Liver (tissue), 9 donors: ENCODE data around the gene MSRB2. TPM values are rescaled to one million over a fixed set of nuclear protein-coding genes. Genes with fewer than 3 reads are reported as not detected.

Experiments
- DNase-seq: peaks from one replicate; pipeline ENCODE4 v3.0.0-alpha.2; 2017; ENCODE audit warnings: low spot score
- H3K27ac ChIP-seq, 2 donors: one replicate each; pipeline ENCODE4 v1.7.0; 2013; ENCODE audit warnings: inconsistent platforms in 2 of 2, low read length in 2 of 2, control low read depth in 1 of 2, low read depth in 1 of 2, mild to moderate bottlenecking in 1 of 2
- H3K27me3 ChIP-seq, 4 donors: one replicate each; pipeline versions ENCODE4 v1.6.1 to v1.7.0; 2013; ENCODE audit warnings: low read length in 3 of 4, inconsistent platforms in 1 of 4, mild to moderate bottlenecking in 1 of 4, moderate library complexity in 1 of 4; ENCODE audit not compliant: control insufficient read depth in 4 of 4, insufficient read depth in 4 of 4
- H3K36me3 ChIP-seq, 4 donors: one replicate each; pipeline versions ENCODE4 v1.6.1 to v1.7.0; 2013; ENCODE audit warnings: low read length in 3 of 4, mild to moderate bottlenecking in 3 of 4, low read depth in 1 of 4, moderate library complexity in 1 of 4; ENCODE audit not compliant: control insufficient read depth in 4 of 4, insufficient read depth in 3 of 4
- H3K4me1 ChIP-seq, 4 donors: one replicate each; pipeline versions ENCODE4 v1.6.1 to v1.7.0; 2013; ENCODE audit warnings: low read length in 3 of 4, mild to moderate bottlenecking in 3 of 4, moderate library complexity in 1 of 4; ENCODE audit not compliant: control insufficient read depth in 4 of 4, insufficient read depth in 4 of 4
- H3K4me3 ChIP-seq, 3 donors: one replicate each; pipeline versions ENCODE4 v1.6.1 to v1.7.0; 2013; ENCODE audit warnings: low read length in 3 of 3, control low read depth in 1 of 3, low read depth in 1 of 3, mild to moderate bottlenecking in 1 of 3
- H3K9ac ChIP-seq, 2 donors: one replicate each; pipeline ENCODE4 v1.7.0; 2013; ENCODE audit warnings: low read length in 2 of 2, mild to moderate bottlenecking in 2 of 2, moderate library complexity in 2 of 2, control low read depth in 1 of 2, low read depth in 1 of 2
- H3K9me3 ChIP-seq, 4 donors: one replicate each; pipeline versions ENCODE4 v1.6.1 to v1.7.0; 2013; ENCODE audit warnings: low read length in 3 of 4; ENCODE audit not compliant: control insufficient read depth in 4 of 4
- EGR1 ChIP-seq, 2 donors: IDR thresholded peaks; 2 replicates each; pipeline ENCODE4 v1.6.1; 2016 to 2018; ENCODE audit warnings: antibody characterized with exemption in 2 of 2, low read depth in 2 of 2
- FOXA1 ChIP-seq: IDR thresholded peaks from 2 replicates; pipeline ENCODE4 v1.6.1; 2016; ENCODE audit warnings: antibody characterized with exemption
- FOXA2 ChIP-seq: IDR thresholded peaks from 2 replicates; pipeline ENCODE4 v1.6.1; 2016; ENCODE audit warnings: antibody characterized with exemption
- GABPA ChIP-seq, 2 donors: IDR thresholded peaks in 1 of 2; conservative IDR thresholded peaks in 1 of 2; 2 replicates each; pipeline ENCODE4 v1.6.1; 2016; ENCODE audit warnings: antibody characterized with exemption in 2 of 2, mild to moderate bottlenecking in 1 of 2, moderate library complexity in 1 of 2
- HNF4A ChIP-seq, 2 donors: conservative IDR thresholded peaks; 2 replicates each; pipeline ENCODE4 v1.6.1; 2016; ENCODE audit warnings: antibody characterized with exemption in 2 of 2, mild to moderate bottlenecking in 2 of 2
- HNF4G ChIP-seq: IDR thresholded peaks from 2 replicates; pipeline ENCODE4 v1.6.1; 2016; ENCODE audit warnings: antibody characterized with exemption
- JUND ChIP-seq, 2 donors: IDR thresholded peaks; 2 replicates each; pipeline ENCODE4 v1.6.1; 2016; ENCODE audit warnings: antibody characterized with exemption in 2 of 2
- NR2F2 ChIP-seq: IDR thresholded peaks from 2 replicates; pipeline ENCODE4 v1.6.1; 2016; ENCODE audit warnings: antibody characterized with exemption
- RAD21 ChIP-seq, 2 donors: IDR thresholded peaks; 2 replicates each; pipeline ENCODE4 v1.6.1; 2016; ENCODE audit warnings: antibody characterized with exemption in 2 of 2, mild to moderate bottlenecking in 2 of 2
- REST ChIP-seq: IDR thresholded peaks from 2 replicates; pipeline ENCODE4 v1.6.1; 2016; ENCODE audit warnings: antibody characterized with exemption, mild to moderate bottlenecking
- SP1 ChIP-seq: IDR thresholded peaks from 2 replicates; pipeline ENCODE4 v1.6.1; 2018; ENCODE audit warnings: antibody characterized with exemption, mild to moderate bottlenecking
- TAF1 ChIP-seq: conservative IDR thresholded peaks from 2 replicates; pipeline ENCODE4 v1.6.1; 2016; ENCODE audit warnings: antibody characterized with exemption, mild to moderate bottlenecking
- YY1 ChIP-seq: IDR thresholded peaks from 2 replicates; pipeline ENCODE4 v1.6.1; 2016; ENCODE audit warnings: antibody characterized with exemption, mild to moderate bottlenecking
- ZBTB33 ChIP-seq: IDR thresholded peaks from 2 replicates; pipeline ENCODE4 v1.6.1; 2016; ENCODE audit warnings: antibody characterized with exemption
- WGBS: extraction: QIAGEN DNeasy Blood & Tissue Kit; methylation state at CpG from one replicate; pipeline ENCODE4 v1.1.7; 2013; 5-methylcytosine and 5-hydroxymethylcytosine counted together
- polyA plus RNA-seq, 2 donors: library from polyadenylated mRNA; stranded (reverse) in 1 of 2; unstranded in 1 of 2; fragments of 200-250 nt in 1 of 2; fragments of >200 nt in 1 of 2; fragmentation: Nextera tagmentation in 1 of 2; extraction: Ambion mirVana in 1 of 2; gene quantifications; one replicate each; pipeline versions ENCODE4 v1.2.1 to v1.2.3, GENCODE V29; 2013 to 2015
- total RNA-seq, 2 donors: library from RNA; depleted of rRNA; stranded (reverse); fragments of >200 nt; gene quantifications; one replicate each; pipeline ENCODE4 v1.2.3, GENCODE V29; 2014
- TF ChIP-seq, protein P1 (sequence below): fragments of 150-350 bp; IDR thresholded peaks from 2 replicates; pipeline ENCODE4 v1.5.1; 2017; ENCODE audit warnings: improper control_type of control experiment, low read depth, low read length; ENCODE audit not compliant: missing input control
- donor health status: healthy.
- donor health status: healthy.
- donor health status: healthy.
- donor health status: healthy.
- donor health status: healthy.

MSRB2 gene
- total and polyA plus RNA-seq, 4 donors: 7.3 to 69.4 (median 14.5) TPM

GRCh38 chr10:23139677-23140076, 44.3 kb downstream of the MSRB2 start:
- H3K9me3 ChIP-seq: peaks cover 0 to 6% (median 0%) of the 10 kb centered on the region in 4 donors
- no peak for DNase-seq
- H3K9ac ChIP-seq: no peak overlapping the region
- no peak overlapping the region for H3K4me3 ChIP-seq
- no peaks in the 10 kb centered on the region for H3K27me3 ChIP-seq
- no peak for TF ChIP-seq GABPA (IDR thresholded peaks at IDR 0.05 in 1 of 2, conservative IDR thresholded peaks at IDR 0.05 in 1 of 2)
- TF ChIP-seq ZBTB33: no peak
- TF ChIP-seq EGR1 (IDR thresholded peaks at IDR 0.05; ENCODE audit: low read depth in 2 of 2): no peak
- TF ChIP-seq FOXA1: no peak
- no peak for TF ChIP-seq REST
- no peak for TF ChIP-seq HNF4G
- no peak for TF ChIP-seq TAF1
- TF ChIP-seq, protein P1, sequence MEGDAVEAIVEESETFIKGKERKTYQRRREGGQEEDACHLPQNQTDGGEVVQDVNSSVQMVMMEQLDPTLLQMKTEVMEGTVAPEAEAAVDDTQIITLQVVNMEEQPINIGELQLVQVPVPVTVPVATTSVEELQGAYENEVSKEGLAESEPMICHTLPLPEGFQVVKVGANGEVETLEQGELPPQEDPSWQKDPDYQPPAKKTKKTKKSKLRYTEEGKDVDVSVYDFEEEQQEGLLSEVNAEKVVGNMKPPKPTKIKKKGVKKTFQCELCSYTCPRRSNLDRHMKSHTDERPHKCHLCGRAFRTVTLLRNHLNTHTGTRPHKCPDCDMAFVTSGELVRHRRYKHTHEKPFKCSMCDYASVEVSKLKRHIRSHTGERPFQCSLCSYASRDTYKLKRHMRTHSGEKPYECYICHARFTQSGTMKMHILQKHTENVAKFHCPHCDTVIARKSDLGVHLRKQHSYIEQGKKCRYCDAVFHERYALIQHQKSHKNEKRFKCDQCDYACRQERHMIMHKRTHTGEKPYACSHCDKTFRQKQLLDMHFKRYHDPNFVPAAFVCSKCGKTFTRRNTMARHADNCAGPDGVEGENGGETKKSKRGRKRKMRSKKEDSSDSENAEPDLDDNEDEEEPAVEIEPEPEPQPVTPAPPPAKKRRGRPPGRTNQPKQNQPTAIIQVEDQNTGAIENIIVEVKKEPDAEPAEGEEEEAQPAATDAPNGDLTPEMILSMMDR: no peak
- TF ChIP-seq NR2F2: no peak
- no peak for TF ChIP-seq RAD21 (IDR thresholded peaks at IDR 0.05)
- no peak for TF ChIP-seq JUND (IDR thresholded peaks at IDR 0.05)
- no peak for TF ChIP-seq FOXA2
- no peak for TF ChIP-seq SP1
- TF ChIP-seq HNF4A (conservative IDR thresholded peaks at IDR 0.05): no peak
- TF ChIP-seq YY1: no peak
- no peak overlapping the region for H3K27ac ChIP-seq
- H3K4me1 ChIP-seq: no peaks in the 10 kb centered on the region
- WGBS: 88% methylated on average over 1 of the region's 1 CpG
- no peaks in the 10 kb centered on the region for H3K36me3 ChIP-seq

DNA sequence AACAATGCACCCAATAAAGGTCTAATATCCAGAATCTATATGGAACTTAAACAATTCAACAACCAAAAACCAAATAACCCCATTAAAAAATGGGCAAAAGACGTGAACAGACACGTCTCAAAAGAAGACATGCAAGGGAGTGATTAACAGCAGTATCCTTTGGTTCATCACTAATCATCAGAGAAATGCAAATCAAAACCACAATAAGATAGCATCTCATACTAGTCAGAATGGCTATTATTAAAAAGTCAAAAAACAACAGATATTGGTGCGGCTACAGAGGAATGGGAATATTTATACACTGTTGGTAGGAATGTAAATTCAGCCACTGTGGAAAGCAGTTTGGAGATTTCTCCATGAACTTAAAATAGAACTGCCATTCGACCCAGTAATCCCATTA, 46.6 kb downstream of the MSRB2 start:
- no peak overlapping the region for H3K4me3 ChIP-seq
- H3K27ac ChIP-seq: no peak overlapping the region
- H3K9me3 ChIP-seq: no peaks in the 10 kb centered on the region
- no peaks in the 10 kb centered on the region for H3K27me3 ChIP-seq
- no peaks in the 10 kb centered on the region for H3K36me3 ChIP-seq
- no peak overlapping the region for H3K9ac ChIP-seq
- no peaks in the 10 kb centered on the region for H3K4me1 ChIP-seq
- TF ChIP-seq EGR1 (IDR thresholded peaks at IDR 0.05; ENCODE audit: low read depth in 2 of 2): no peak
- TF ChIP-seq HNF4G: no peak
- no peak for TF ChIP-seq RAD21 (IDR thresholded peaks at IDR 0.05)
- no peak for TF ChIP-seq SP1
- TF ChIP-seq YY1: no peak
- DNase-seq: no peak
- 82% methylated on average over 4 of the region's 4 CpGs for WGBS
